ENCODE data around the gene APLNR.

APLNR gene

DNA sequence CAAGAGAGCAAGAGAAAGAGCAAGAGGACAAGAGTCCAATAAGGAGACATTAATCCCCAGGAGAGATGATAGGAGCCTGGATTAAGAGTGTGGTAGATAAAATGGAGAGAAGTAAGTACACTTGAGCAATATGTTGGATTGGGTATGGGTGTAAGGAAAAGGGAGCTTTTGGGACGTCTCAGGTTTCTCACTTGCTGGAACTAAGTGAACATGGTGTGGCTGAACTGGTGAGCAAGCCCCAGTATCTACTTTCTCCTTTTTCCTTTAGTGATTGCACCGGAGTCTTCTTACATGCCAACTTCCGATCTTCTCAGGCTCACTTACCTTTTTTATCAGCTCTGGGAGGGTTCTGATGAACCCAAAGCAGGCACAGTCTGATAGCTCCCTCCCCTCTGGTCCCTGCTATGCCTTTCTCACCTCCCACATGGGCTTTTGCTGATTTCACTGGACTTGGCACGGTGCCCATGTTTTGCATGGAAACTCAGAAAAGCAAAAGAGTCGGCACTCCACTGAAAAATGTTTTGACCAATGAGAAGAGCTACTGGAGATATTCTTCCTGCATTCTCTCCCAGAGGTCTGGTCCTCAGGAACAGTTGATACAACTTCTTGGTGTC lies 14.5 kb upstream of the APLNR start:
- Histone ChIP-seq H3K9ac (ENCODE audit: low read depth in 1 of 2, low read length in 2 of 2) (no peak overlapping the region), H3K27ac (ENCODE audit: low read depth in 2 of 2, low read length in 2 of 2) (no peak overlapping the region), H3K36me3 (ENCODE audit: control insufficient read depth in 2 of 2, insufficient read depth in 2 of 2, low read length in 2 of 2) (no peaks in the 10 kb centered on the region), H3K27me3 (ENCODE audit: control insufficient read depth in 2 of 2, insufficient read depth in 2 of 2, low read length in 2 of 2) (no peaks in the 10 kb centered on the region), H3K9me3 (ENCODE audit: control insufficient read depth in 2 of 2, low read length in 2 of 2) (no peaks in the 10 kb centered on the region), H3K4me1 (ENCODE audit: control insufficient read depth in 2 of 2, insufficient read depth in 2 of 2, low read length in 2 of 2) (peaks cover 0 to 6% of the 10 kb centered on the region in 2 donors), H3K4me3 (ENCODE audit: low read length in 2 of 2) (no peak overlapping the region)

DNA sequence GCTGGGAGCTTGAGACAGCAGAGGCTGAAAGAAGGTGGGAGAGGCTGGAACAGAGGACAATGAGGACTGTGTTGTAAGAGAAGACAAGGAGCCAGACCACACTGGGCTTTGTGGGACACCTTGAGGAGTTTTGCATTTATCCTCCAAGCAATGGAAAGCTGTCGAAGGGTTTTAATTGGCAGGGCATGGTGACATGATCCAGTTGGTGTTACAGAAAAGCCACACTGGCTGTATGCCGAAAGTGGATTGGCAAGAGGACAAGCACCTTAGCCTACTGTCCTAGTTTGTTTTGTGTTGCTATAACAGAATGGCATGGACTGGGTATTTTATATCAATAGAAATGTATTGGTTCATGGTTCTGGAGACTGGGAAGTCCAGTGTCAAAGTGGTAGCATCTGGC lies 14.0 kb upstream of the APLNR start:
- Histone ChIP-seq H3K4me3 (ENCODE audit: low read length in 2 of 2) (no peak overlapping the region), H3K36me3 (ENCODE audit: control insufficient read depth in 2 of 2, insufficient read depth in 2 of 2, low read length in 2 of 2) (no peaks in the 10 kb centered on the region), H3K9me3 (ENCODE audit: control insufficient read depth in 2 of 2, low read length in 2 of 2) (no peaks in the 10 kb centered on the region), H3K9ac (ENCODE audit: low read depth in 1 of 2, low read length in 2 of 2) (no peak overlapping the region), H3K27ac (ENCODE audit: low read depth in 2 of 2, low read length in 2 of 2) (no peak overlapping the region), H3K27me3 (ENCODE audit: control insufficient read depth in 2 of 2, insufficient read depth in 2 of 2, low read length in 2 of 2) (no peaks in the 10 kb centered on the region), H3K4me1 (ENCODE audit: control insufficient read depth in 2 of 2, insufficient read depth in 2 of 2, low read length in 2 of 2) (peaks cover 0 to 6% of the 10 kb centered on the region in 2 donors)

DNA sequence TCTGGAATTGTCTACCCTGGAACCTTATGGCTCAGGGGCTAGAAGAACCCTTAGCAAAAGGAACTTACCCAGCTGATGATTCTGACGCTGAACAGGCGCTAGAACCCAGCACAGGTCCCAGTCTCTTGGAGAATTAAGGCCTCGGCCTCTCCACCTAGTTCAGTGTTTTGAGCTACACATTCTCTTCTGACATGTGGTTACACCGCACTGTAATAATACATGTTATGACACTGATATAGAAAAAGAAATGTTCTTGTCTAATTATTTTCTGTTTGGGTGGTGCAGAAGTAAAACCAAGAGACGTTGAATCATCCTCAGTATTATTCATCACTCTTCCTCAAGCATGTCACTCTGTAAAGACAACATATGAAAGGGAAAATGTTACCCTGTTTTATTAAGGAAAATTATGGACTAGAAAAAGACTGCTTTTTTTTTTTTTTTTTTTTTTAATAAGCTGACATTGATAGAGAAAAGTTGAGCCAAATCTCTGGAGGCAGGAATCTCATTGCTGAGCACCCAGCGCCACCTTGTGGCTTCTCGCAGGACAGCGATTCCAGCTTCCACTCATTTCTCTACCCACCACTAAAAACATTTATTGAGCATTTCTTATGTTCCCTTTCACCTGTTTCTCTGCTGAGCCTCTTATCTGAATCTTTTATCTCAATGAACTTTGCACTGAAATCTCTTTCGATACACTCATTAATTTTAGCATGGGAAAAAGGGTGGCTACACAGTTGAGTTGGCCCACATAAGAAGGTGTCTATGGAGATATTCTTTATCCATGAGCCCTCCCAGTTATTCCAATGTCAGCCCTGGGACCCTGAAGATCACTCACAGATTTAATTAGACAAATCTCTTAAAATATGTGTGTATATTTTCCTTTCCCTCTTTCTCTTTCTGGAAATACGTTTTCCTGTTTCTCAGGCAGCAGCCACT lies 12.6 kb upstream of the APLNR start:
- Histone ChIP-seq H3K27me3 (ENCODE audit: control insufficient read depth in 2 of 2, insufficient read depth in 2 of 2, low read length in 2 of 2) (no peaks in the 10 kb centered on the region), H3K4me1 (ENCODE audit: control insufficient read depth in 2 of 2, insufficient read depth in 2 of 2, low read length in 2 of 2) (peaks cover 0 to 6% of the 10 kb centered on the region in 2 donors), H3K27ac (ENCODE audit: low read depth in 2 of 2, low read length in 2 of 2) (no peak overlapping the region), H3K4me3 (ENCODE audit: low read length in 2 of 2) (peak overlapping the region; percentile 19 to 40), H3K9ac (ENCODE audit: low read depth in 1 of 2, low read length in 2 of 2) (peak overlapping the region in 1 of 2 donors; percentile 14), H3K9me3 (ENCODE audit: control insufficient read depth in 2 of 2, low read length in 2 of 2) (no peaks in the 10 kb centered on the region), H3K36me3 (ENCODE audit: control insufficient read depth in 2 of 2, insufficient read depth in 2 of 2, low read length in 2 of 2) (no peaks in the 10 kb centered on the region)

DNA sequence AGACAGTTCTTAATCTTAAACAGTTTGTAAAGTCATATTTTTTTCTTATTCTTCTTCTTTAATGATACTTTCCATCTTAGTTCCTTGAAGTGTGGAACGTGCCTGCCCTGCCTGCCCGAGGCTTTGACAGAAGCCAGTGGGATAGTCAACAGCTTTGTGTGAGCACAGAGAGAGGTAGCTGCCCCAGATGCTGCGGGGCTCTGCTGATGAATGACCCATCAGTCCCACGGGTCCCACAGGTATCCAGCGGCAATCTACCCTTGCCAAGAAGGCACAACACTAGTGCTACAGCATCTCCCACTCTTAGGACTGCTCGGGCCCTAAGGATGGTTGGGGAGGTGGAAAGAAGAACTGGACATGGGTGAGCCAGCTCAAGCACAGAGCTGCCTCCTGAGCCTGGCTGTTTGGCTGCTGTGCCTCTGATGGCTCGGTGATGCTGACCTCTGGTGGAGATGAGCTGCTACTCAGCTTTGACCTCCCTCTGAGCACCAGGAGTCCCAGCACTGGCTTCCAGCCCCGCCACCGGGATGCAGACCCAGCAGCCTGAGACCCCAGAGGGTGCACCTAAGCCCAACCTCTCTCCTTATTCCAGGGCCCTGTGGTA lies 11.8 kb upstream of the APLNR start:
- no peaks in the 10 kb centered on the region for H3K27me3 ChIP-seq (ENCODE audit: control insufficient read depth in 2 of 2, insufficient read depth in 2 of 2, low read length in 2 of 2)
- H3K4me3 ChIP-seq (ENCODE audit: low read length in 2 of 2) = peak overlapping the region; percentile 19 to 40
- H3K9ac ChIP-seq (ENCODE audit: low read depth in 1 of 2, low read length in 2 of 2) = peak overlapping the region in 1 of 2 donors; percentile 14
- no peaks in the 10 kb centered on the region for H3K36me3 ChIP-seq (ENCODE audit: control insufficient read depth in 2 of 2, insufficient read depth in 2 of 2, low read length in 2 of 2)
- H3K4me1 ChIP-seq (ENCODE audit: control insufficient read depth in 2 of 2, insufficient read depth in 2 of 2, low read length in 2 of 2) = peaks cover 0 to 6% of the 10 kb centered on the region in 2 donors
- no peaks in the 10 kb centered on the region for H3K9me3 ChIP-seq (ENCODE audit: control insufficient read depth in 2 of 2, low read length in 2 of 2)
- no peak overlapping the region for H3K27ac ChIP-seq (ENCODE audit: low read depth in 2 of 2, low read length in 2 of 2)

DNA sequence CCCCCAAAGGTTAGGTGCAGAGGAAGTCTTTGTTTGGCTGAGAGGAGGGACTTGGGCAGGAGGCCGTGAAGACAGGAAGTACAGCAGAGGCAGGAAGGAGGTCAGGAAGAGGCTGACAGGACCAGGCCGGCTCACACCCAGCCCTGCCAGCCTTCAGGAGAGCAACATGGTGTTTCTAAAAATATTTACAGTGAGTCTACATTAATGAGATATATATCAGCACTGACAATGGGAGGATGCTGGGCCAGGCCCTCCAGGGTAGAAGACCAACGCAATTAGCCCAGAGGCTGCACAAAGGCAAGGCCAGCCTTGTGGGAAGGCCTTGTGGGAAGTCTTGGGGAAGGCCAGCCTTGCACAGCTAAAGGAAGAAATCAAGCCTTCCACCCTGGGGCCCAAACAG lies 7.9 kb upstream of the APLNR start:
- H3K27ac ChIP-seq (ENCODE audit: low read depth in 2 of 2, low read length in 2 of 2) = no peak overlapping the region
- no peaks in the 10 kb centered on the region for H3K36me3 ChIP-seq (ENCODE audit: control insufficient read depth in 2 of 2, insufficient read depth in 2 of 2, low read length in 2 of 2)
- no peaks in the 10 kb centered on the region for H3K9me3 ChIP-seq (ENCODE audit: control insufficient read depth in 2 of 2, low read length in 2 of 2)

DNA sequence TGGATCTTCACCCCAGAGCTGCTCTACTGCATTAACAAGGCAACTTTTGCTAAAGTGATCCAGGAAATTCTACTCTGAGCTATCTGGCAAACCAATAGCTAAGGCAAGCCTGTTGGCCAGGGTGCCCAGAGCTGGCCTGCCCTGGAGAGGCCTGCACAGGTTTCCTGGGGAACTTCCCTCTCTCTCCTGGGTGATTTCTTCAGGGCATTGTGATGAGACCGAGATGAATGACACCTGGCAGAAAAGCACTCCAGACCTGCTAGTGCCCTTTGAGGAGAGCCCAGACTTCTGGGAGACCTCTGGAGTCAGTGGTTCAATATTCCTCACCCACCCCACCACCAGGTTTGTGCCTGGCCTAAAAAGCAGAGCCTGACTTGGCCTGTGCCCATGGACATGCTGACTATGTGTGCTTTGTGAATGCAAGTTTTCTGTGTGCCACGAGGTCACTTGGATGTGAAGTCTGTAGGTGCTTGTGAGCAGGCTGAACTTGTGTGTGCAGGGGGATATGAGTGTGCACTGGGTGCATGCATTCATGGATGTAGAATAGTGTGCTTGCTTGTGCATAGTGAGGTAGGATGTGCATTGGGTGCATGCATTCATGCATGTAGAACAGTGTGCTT lies 4.4 kb upstream of the APLNR start:
- H3K36me3 ChIP-seq (ENCODE audit: control insufficient read depth in 2 of 2, insufficient read depth in 2 of 2, low read length in 2 of 2) = no peaks in the 10 kb centered on the region
- no peak overlapping the region for H3K9ac ChIP-seq (ENCODE audit: low read depth in 1 of 2, low read length in 2 of 2)
- no peaks in the 10 kb centered on the region for H3K27me3 ChIP-seq (ENCODE audit: control insufficient read depth in 2 of 2, insufficient read depth in 2 of 2, low read length in 2 of 2)
- no peak overlapping the region for H3K27ac ChIP-seq (ENCODE audit: low read depth in 2 of 2, low read length in 2 of 2)
- no peaks in the 10 kb centered on the region for H3K4me1 ChIP-seq (ENCODE audit: control insufficient read depth in 2 of 2, insufficient read depth in 2 of 2, low read length in 2 of 2)
- no peak overlapping the region for H3K4me3 ChIP-seq (ENCODE audit: low read length in 2 of 2)
- H3K9me3 ChIP-seq (ENCODE audit: control insufficient read depth in 2 of 2, low read length in 2 of 2) = no peaks in the 10 kb centered on the region

More for the DNA sequence above, 7.9 kb upstream of the APLNR start:
- H3K4me1 ChIP-seq (ENCODE audit: control insufficient read depth in 2 of 2, insufficient read depth in 2 of 2, low read length in 2 of 2) = peaks cover 0 to 6% of the 10 kb centered on the region in 2 donors
- H3K9ac ChIP-seq (ENCODE audit: low read depth in 1 of 2, low read length in 2 of 2) = no peak overlapping the region
- H3K27me3 ChIP-seq (ENCODE audit: control insufficient read depth in 2 of 2, insufficient read depth in 2 of 2, low read length in 2 of 2) = no peaks in the 10 kb centered on the region
- no peak overlapping the region for H3K4me3 ChIP-seq (ENCODE audit: low read length in 2 of 2)

DNA sequence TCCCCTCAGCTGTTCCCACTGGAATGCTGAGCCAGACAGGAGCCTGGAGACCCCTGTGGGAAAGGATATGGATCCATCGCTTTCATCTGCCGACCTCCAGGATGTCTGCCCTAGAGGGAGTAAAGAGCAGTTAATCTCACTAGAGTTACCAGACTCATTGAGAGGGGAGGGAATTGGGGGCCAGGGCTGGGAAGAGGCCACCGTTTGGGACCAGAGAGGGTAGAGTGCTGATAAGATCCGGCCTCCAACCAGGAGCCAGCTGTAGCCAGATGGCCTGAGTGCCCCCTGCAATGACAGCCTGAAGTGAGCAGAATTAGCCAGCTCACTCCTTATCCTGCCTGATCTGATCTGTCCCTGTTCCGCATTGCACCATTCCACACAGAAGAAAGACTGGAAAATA lies 3.7 kb upstream of the APLNR start:
- Histone ChIP-seq H3K36me3 (ENCODE audit: control insufficient read depth in 2 of 2, insufficient read depth in 2 of 2, low read length in 2 of 2) (no peaks in the 10 kb centered on the region), H3K9ac (ENCODE audit: low read depth in 1 of 2, low read length in 2 of 2) (no peak overlapping the region), H3K4me1 (ENCODE audit: control insufficient read depth in 2 of 2, insufficient read depth in 2 of 2, low read length in 2 of 2) (no peaks in the 10 kb centered on the region), H3K9me3 (ENCODE audit: control insufficient read depth in 2 of 2, low read length in 2 of 2) (no peaks in the 10 kb centered on the region), H3K4me3 (ENCODE audit: low read length in 2 of 2) (no peak overlapping the region), H3K27me3 (ENCODE audit: control insufficient read depth in 2 of 2, insufficient read depth in 2 of 2, low read length in 2 of 2) (no peaks in the 10 kb centered on the region), H3K27ac (ENCODE audit: low read depth in 2 of 2, low read length in 2 of 2) (no peak overlapping the region)

DNA sequence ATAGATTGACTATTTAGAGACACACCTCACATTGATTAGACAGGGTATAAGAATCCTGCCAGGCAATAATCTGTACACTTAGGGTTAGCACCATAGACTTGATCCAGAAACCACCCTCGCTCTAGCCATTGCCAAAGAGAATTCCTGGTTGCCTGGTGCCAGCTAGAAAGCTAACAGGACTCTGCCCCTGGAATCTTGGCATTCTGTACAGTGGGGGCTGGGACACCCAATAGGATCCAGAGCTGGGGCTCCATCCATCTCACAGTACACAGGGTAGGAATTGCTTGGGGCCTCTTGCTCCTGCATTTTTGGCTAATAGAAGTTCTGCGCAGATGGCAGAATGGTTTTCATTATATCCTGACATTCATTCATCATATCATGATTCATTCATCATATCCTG lies 3.0 kb upstream of the APLNR start:
- Histone ChIP-seq H3K9me3 (ENCODE audit: control insufficient read depth in 2 of 2, low read length in 2 of 2) (no peaks in the 10 kb centered on the region), H3K4me3 (ENCODE audit: low read length in 2 of 2) (no peak overlapping the region), H3K4me1 (ENCODE audit: control insufficient read depth in 2 of 2, insufficient read depth in 2 of 2, low read length in 2 of 2) (no peaks in the 10 kb centered on the region), H3K36me3 (ENCODE audit: control insufficient read depth in 2 of 2, insufficient read depth in 2 of 2, low read length in 2 of 2) (no peaks in the 10 kb centered on the region), H3K27me3 (ENCODE audit: control insufficient read depth in 2 of 2, insufficient read depth in 2 of 2, low read length in 2 of 2) (no peaks in the 10 kb centered on the region), H3K27ac (ENCODE audit: low read depth in 2 of 2, low read length in 2 of 2) (no peak overlapping the region), H3K9ac (ENCODE audit: low read depth in 1 of 2, low read length in 2 of 2) (no peak overlapping the region)

DNA sequence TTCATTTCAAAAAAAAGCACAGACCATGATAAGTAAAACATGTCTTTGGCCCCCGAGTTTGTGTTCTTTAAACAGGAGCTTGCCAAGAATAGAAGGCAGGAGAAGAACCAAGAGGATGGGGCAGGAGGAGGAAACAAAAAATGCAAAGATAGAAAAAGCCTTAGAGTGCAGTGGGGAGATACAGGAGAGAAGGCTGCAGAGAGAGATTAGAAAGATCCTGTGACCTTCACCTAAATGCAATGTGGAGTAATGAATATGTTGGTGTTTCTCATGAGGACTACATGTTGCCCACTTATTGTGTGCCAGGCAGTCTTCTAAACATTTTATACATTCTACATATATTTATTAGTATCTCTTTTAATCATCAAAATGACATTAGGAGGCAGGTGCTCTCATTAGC lies 2.3 kb upstream of the APLNR start:
- H3K9ac ChIP-seq (ENCODE audit: low read depth in 1 of 2, low read length in 2 of 2) = no peak overlapping the region
- H3K27me3 ChIP-seq (ENCODE audit: control insufficient read depth in 2 of 2, insufficient read depth in 2 of 2, low read length in 2 of 2) = no peaks in the 10 kb centered on the region
- H3K27ac ChIP-seq (ENCODE audit: low read depth in 2 of 2, low read length in 2 of 2) = no peak overlapping the region
- no peak overlapping the region for H3K4me3 ChIP-seq (ENCODE audit: low read length in 2 of 2)
- H3K4me1 ChIP-seq (ENCODE audit: control insufficient read depth in 2 of 2, insufficient read depth in 2 of 2, low read length in 2 of 2) = no peaks in the 10 kb centered on the region
- H3K9me3 ChIP-seq (ENCODE audit: control insufficient read depth in 2 of 2, low read length in 2 of 2) = no peaks in the 10 kb centered on the region
- H3K36me3 ChIP-seq (ENCODE audit: control insufficient read depth in 2 of 2, insufficient read depth in 2 of 2, low read length in 2 of 2) = no peaks in the 10 kb centered on the region
